Measurements from ENCODE around the gene LIPC.

Gene LIPC

GRCh38 chr15:58404020-58404419, 27.8 kb upstream of the LIPC start:
- DNase-seq (ENCODE audit: low read depth) = no peak
- no peak overlapping the region for H3K4me3 ChIP-seq (ENCODE audit: control insufficient read depth, low read depth, low read length)
- no peak for TF ChIP-seq CTCF (conservative IDR thresholded peaks at IDR 0.05; ENCODE audit: control insufficient read depth, insufficient read depth, low read depth, low read length)

GRCh38 chr15:58404722-58405121, 27.1 kb upstream of the LIPC start:
- DNase-seq (ENCODE audit: low read depth) = no peak
- no peak for TF ChIP-seq CTCF (conservative IDR thresholded peaks at IDR 0.05; ENCODE audit: control insufficient read depth, insufficient read depth, low read depth, low read length)

GRCh38 chr15:58405865-58406264, 25.9 kb upstream of the LIPC start:
- TF ChIP-seq CTCF (conservative IDR thresholded peaks at IDR 0.05; ENCODE audit: control insufficient read depth, insufficient read depth, low read depth, low read length) = no peak
- no peak for DNase-seq (ENCODE audit: low read depth)
- H3K4me3 ChIP-seq (ENCODE audit: control insufficient read depth, low read depth, low read length) = no peak overlapping the region

More at GRCh38 chr15:58404722-58405121, 27.1 kb upstream of the LIPC start:
- H3K4me3 ChIP-seq (ENCODE audit: control insufficient read depth, low read depth, low read length) = no peak overlapping the region

- no peak for DNase-seq (ENCODE audit: low read depth)
- no peak for TF ChIP-seq CTCF (conservative IDR thresholded peaks at IDR 0.05; ENCODE audit: control insufficient read depth, insufficient read depth, low read depth, low read length)
- H3K4me3 ChIP-seq (ENCODE audit: control insufficient read depth, low read depth, low read length) = no peak overlapping the region
Observed at GRCh38 chr15:58406811-58407210, 25.0 kb upstream of the LIPC start.

- no peak for TF ChIP-seq CTCF (conservative IDR thresholded peaks at IDR 0.05; ENCODE audit: control insufficient read depth, insufficient read depth, low read depth, low read length)
- no peak for DNase-seq (ENCODE audit: low read depth)
- no peak overlapping the region for H3K4me3 ChIP-seq (ENCODE audit: control insufficient read depth, low read depth, low read length)
Observed at GRCh38 chr15:58407236-58407775, 24.5 kb upstream of the LIPC start.

GRCh38 chr15:58407778-58408177, 24.0 kb upstream of the LIPC start:
- DNase-seq (ENCODE audit: low read depth) = no peak
- TF ChIP-seq CTCF (conservative IDR thresholded peaks at IDR 0.05; ENCODE audit: control insufficient read depth, insufficient read depth, low read depth, low read length) = no peak
- no peak overlapping the region for H3K4me3 ChIP-seq (ENCODE audit: control insufficient read depth, low read depth, low read length)

- DNase-seq (ENCODE audit: low read depth) = no peak
- no peak overlapping the region for H3K4me3 ChIP-seq (ENCODE audit: control insufficient read depth, low read depth, low read length)
- no peak for TF ChIP-seq CTCF (conservative IDR thresholded peaks at IDR 0.05; ENCODE audit: control insufficient read depth, insufficient read depth, low read depth, low read length)
Observed at GRCh38 chr15:58409861-58410260, 21.9 kb upstream of the LIPC start.

All from fibroblast of mammary gland (primary cell).